K562 (cell line): ENCODE measurements around the gene TLR5. TPM values are rescaled to one million over a fixed set of nuclear protein-coding genes. Genes with fewer than 3 reads are reported as not detected.

ENCODE experiments used
- BDP1 ChIP-seq: IDR thresholded peaks from 3 replicates; pipeline ENCODE4 v1.6.1; 2011; ENCODE audit not compliant: insufficient read length, insufficient read depth
- EP400 ChIP-seq: fragments of 450-650 bp; IDR thresholded peaks from 2 replicates; pipeline ENCODE4 v1.6.1; 2017; ENCODE audit warnings: antibody characterized with exemption, mild to moderate bottlenecking, moderate library complexity
- HDGF ChIP-seq: fragments of 450-650 bp; IDR thresholded peaks from 2 replicates; pipeline ENCODE4 v1.6.1; 2016
- HEY1 ChIP-seq: fragments of 250-450 bp; sonication (Bioruptor Pico); IDR thresholded peaks from 2 replicates; pipeline ENCODE4 v1.5.0; 2020; ENCODE audit warnings: mild to moderate bottlenecking, moderate library complexity, borderline replicate concordance
- JUNB ChIP-seq: fragments of 450-650 bp; formaldehyde crosslinking; conservative IDR thresholded peaks from 2 replicates; pipeline ENCODE4 v1.4.0; 2020; ENCODE audit warnings: mild to moderate bottlenecking
- MYNN ChIP-seq, 2 experiments: sonication (generic); formaldehyde crosslinking in 1 of 2; IDR thresholded peaks; 2 replicates each; pipeline versions ENCODE4 v1.5.0 to v1.6.1; 2016 to 2020; ENCODE audit warnings: antibody characterized with exemption in 1 of 2, missing genetic modification reagents in 1 of 2
- PCBP1 ChIP-seq: fragments of 200-400 bp; formaldehyde crosslinking; IDR thresholded peaks from 2 replicates; pipeline ENCODE4 v1.6.1; 2018; ENCODE audit warnings: mild to moderate bottlenecking, low read depth, low read length; ENCODE audit not compliant: poor library complexity, severe bottlenecking
- RBM39 ChIP-seq: fragments of 200-400 bp; formaldehyde crosslinking; optimal IDR thresholded peaks from 2 replicates; pipeline ENCODE3; 2018; ENCODE audit warnings: low read depth, low read length
- TBP ChIP-seq: optimal IDR thresholded peaks from 2 replicates; pipeline ENCODE3; 2011; ENCODE audit warnings: low read depth, low read length, improper control_type of control experiment
- XRCC5 ChIP-seq: fragments of 200-400 bp; formaldehyde crosslinking; IDR thresholded peaks from 2 replicates; pipeline ENCODE4 v1.6.1; 2017; ENCODE audit warnings: low read depth, mild to moderate bottlenecking, low read length
- ZFX ChIP-seq: sonication (generic); formaldehyde crosslinking; IDR thresholded peaks from 2 replicates; pipeline ENCODE4 v1.8.0; 2022; ENCODE audit warnings: mild to moderate bottlenecking, missing genetic modification reagents, moderate library complexity
- ZNF134 ChIP-seq: fragments of 250-450 bp; sonication (Bioruptor Pico); conservative IDR thresholded peaks from 2 replicates; pipeline ENCODE4 v1.4.0; 2020
- polyA plus RNA-seq, 8 experiments: library from polyadenylated mRNA; depleted of rRNA in 4 of 8; stranded (reverse) in 5 of 8; unstranded in 3 of 8; fragments of >200 nt; fragmentation: Nextera tagmentation in 2 of 8; fragmentation: Illumina TruSeq in 1 of 8; extraction: Ambion mirVana in 2 of 8; extraction: Trizol in 1 of 8; gene quantifications; 2 replicates each; pipeline versions ENCODE4 v1.2.1 to v1.2.3, GENCODE V29; 2011 to 2014; ENCODE audit warnings: inconsistent platforms in 1 of 8, missing spikeins in 1 of 8
- total RNA-seq, 7 experiments: library from RNA; depleted of rRNA in 6 of 7; stranded (reverse); fragments of >200 nt in 6 of 7; fragmentation: Illumina TruSeq in 2 of 7; extraction: Trizol in 2 of 7; gene quantifications; 2 replicates each; pipeline versions ENCODE4 v1.2.1 to v1.2.3, GENCODE V29; 2011 to 2021; ENCODE audit warnings: low replicate concordance in 1 of 7
- TF ChIP-seq, protein P1 (sequence below): sonication (generic); formaldehyde crosslinking; IDR thresholded peaks from 2 replicates; pipeline ENCODE4 v1.8.0; 2023; ENCODE audit warnings: mild to moderate bottlenecking, missing genetic modification reagents
- TF ChIP-seq, protein P2 (sequence below): sonication (generic); formaldehyde crosslinking; IDR thresholded peaks from 2 replicates; pipeline ENCODE4 v1.8.0; 2022; ENCODE audit warnings: mild to moderate bottlenecking, missing genetic modification reagents
- TF ChIP-seq, protein P3 (sequence below), 2 experiments: fragments of 250-450 bp in 1 of 2; fragments of 450-650 bp in 1 of 2; sonication (Bioruptor Pico) in 1 of 2; IDR thresholded peaks; 2 replicates each; pipeline versions ENCODE4 v1.6.1 to v1.8.0; 2016 to 2021; ENCODE audit warnings: mild to moderate bottlenecking in 2 of 2, moderate library complexity in 2 of 2, missing compliant biosample characterization in 1 of 2, missing genetic modification characterization in 1 of 2
- TF ChIP-seq, protein P4 (sequence below): fragments of 250-450 bp; sonication (Bioruptor Pico); IDR thresholded peaks from 2 replicates; pipeline ENCODE4 v1.8.0; 2021; ENCODE audit warnings: moderate library complexity, mild to moderate bottlenecking, inconsistent platforms
- TF ChIP-seq, protein P5 (sequence below): fragments of 450-650 bp; IDR thresholded peaks from 2 replicates; pipeline ENCODE4 v1.6.1; 2016; ENCODE audit warnings: mild to moderate bottlenecking

The TLR5 gene
- total and polyA plus RNA-seq, 9 of the 15 experiments (the other 6 are each of a cell fraction or from before 2014, with no cell fraction given): 0.93 to 7.4 (median 1.9) TPM

DNA sequence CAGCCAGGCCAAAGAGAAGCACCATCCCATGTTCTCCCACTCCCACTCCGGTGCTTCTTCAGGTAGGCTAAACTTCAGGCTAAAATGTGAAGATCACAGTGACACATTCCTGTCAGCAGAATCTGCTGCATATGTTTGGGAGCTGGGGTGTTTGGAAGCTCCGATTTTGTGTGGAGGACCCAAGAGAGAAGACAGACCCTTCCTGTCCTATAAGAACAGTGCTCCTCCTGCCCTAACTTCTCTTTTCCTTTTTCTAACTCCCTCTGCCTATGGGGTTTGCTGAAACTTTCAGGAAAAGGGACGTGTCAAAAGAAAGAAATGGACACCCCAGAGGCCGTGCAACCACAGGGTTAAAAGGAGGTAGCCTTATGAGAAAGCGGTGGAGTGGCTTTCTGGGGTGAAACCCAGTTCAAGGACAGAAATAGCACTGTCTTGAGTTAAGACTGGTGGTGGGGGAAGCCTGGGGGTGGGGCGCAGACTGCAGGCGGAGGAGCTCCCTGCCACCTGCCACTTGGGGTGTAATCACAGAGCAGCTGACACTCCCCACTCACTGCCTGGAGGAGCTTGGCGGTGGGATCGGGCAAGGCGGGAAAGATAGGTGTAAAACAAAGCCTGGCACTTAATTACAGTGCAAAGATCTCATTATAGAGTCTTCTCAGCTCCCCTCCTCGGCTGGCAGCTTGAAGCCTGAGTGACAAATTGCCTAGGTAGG is 645 bp upstream of the TLR5 start (continued):
- TF ChIP-seq PCBP1 (no peak), BDP1 (no peak), MYNN (IDR thresholded peaks at IDR 0.05) (peak; percentile 64; the same call in 1 of the 2 replicates), MYNN (CRISPR knock-in tag; IDR thresholded peaks at IDR 0.05) (no peak), EP400 (0 out of 2 replicates have a peak, but pooled peaks have one; percentile 2), ZNF134 (CRISPR knock-in tag) (no peak), ZFX (CRISPR knock-in tag) (no peak; the same call in 1 of the 2 replicates), TBP (no peak), JUNB (no peak), HEY1 (CRISPR knock-in tag) (no peak), XRCC5 (no peak; the same call in 1 of the 2 replicates), RBM39 (no peak), HDGF (0 out of 2 replicates have a peak, but pooled peaks have one; percentile 46)
- TF ChIP-seq, protein P1, sequence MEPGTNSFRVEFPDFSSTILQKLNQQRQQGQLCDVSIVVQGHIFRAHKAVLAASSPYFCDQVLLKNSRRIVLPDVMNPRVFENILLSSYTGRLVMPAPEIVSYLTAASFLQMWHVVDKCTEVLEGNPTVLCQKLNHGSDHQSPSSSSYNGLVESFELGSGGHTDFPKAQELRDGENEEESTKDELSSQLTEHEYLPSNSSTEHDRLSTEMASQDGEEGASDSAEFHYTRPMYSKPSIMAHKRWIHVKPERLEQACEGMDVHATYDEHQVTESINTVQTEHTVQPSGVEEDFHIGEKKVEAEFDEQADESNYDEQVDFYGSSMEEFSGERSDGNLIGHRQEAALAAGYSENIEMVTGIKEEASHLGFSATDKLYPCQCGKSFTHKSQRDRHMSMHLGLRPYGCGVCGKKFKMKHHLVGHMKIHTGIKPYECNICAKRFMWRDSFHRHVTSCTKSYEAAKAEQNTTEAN: no peak
- TF ChIP-seq, protein P2, sequence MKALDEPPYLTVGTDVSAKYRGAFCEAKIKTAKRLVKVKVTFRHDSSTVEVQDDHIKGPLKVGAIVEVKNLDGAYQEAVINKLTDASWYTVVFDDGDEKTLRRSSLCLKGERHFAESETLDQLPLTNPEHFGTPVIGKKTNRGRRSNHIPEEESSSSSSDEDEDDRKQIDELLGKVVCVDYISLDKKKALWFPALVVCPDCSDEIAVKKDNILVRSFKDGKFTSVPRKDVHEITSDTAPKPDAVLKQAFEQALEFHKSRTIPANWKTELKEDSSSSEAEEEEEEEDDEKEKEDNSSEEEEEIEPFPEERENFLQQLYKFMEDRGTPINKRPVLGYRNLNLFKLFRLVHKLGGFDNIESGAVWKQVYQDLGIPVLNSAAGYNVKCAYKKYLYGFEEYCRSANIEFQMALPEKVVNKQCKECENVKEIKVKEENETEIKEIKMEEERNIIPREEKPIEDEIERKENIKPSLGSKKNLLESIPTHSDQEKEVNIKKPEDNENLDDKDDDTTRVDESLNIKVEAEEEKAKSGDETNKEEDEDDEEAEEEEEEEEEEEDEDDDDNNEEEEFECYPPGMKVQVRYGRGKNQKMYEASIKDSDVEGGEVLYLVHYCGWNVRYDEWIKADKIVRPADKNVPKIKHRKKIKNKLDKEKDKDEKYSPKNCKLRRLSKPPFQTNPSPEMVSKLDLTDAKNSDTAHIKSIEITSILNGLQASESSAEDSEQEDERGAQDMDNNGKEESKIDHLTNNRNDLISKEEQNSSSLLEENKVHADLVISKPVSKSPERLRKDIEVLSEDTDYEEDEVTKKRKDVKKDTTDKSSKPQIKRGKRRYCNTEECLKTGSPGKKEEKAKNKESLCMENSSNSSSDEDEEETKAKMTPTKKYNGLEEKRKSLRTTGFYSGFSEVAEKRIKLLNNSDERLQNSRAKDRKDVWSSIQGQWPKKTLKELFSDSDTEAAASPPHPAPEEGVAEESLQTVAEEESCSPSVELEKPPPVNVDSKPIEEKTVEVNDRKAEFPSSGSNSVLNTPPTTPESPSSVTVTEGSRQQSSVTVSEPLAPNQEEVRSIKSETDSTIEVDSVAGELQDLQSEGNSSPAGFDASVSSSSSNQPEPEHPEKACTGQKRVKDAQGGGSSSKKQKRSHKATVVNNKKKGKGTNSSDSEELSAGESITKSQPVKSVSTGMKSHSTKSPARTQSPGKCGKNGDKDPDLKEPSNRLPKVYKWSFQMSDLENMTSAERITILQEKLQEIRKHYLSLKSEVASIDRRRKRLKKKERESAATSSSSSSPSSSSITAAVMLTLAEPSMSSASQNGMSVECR (CRISPR knock-in tag): 0 out of 2 replicates have a peak, but pooled peaks have one; percentile 10
- TF ChIP-seq, protein P3, sequence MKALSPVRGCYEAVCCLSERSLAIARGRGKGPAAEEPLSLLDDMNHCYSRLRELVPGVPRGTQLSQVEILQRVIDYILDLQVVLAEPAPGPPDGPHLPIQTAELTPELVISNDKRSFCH (CRISPR knock-in tag; IDR thresholded peaks at IDR 0.05): no peak
- TF ChIP-seq, protein P3 (tag; IDR thresholded peaks at IDR 0.05): no peak
- TF ChIP-seq, protein P4, sequence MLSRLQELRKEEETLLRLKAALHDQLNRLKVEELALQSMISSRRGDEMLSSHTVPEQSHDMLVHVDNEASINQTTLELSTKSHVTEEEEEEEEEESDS (CRISPR knock-in tag): no peak
- TF ChIP-seq, protein P5, sequence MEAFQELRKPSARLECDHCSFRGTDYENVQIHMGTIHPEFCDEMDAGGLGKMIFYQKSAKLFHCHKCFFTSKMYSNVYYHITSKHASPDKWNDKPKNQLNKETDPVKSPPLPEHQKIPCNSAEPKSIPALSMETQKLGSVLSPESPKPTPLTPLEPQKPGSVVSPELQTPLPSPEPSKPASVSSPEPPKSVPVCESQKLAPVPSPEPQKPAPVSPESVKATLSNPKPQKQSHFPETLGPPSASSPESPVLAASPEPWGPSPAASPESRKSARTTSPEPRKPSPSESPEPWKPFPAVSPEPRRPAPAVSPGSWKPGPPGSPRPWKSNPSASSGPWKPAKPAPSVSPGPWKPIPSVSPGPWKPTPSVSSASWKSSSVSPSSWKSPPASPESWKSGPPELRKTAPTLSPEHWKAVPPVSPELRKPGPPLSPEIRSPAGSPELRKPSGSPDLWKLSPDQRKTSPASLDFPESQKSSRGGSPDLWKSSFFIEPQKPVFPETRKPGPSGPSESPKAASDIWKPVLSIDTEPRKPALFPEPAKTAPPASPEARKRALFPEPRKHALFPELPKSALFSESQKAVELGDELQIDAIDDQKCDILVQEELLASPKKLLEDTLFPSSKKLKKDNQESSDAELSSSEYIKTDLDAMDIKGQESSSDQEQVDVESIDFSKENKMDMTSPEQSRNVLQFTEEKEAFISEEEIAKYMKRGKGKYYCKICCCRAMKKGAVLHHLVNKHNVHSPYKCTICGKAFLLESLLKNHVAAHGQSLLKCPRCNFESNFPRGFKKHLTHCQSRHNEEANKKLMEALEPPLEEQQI: no peak
